IMR-90 (cell line): Measurements from ENCODE around the gene ROCK2. TPM values are rescaled to one million over a fixed set of nuclear protein-coding genes. Genes with fewer than 3 reads are reported as not detected.

Source experiments
- ATAC-seq: fragments of 200-7000 bp; cut with Tn5 transposase; 2 replicates; pipeline ENCODE4 v1.9.1; 2020; ENCODE audit warnings: low read depth, mild to moderate bottlenecking, moderate library complexity
- BruUV-seq: library from RNA; stranded (reverse); fragments of 400-500 nt; replicated peaks from 2 replicates; lab custom pipeline; 2021; lab: Mats Ljungman, UMichigan
- CTCF ChIA-PET: fragments of 300-600 bp; formaldehyde crosslinking; extraction: SDS; loops from one replicate; lab custom pipeline; 2021; ENCODE audit warnings: antibody characterized with exemption; lab: Yijun Ruan, JAX
- POLR2A ChIA-PET: fragments of 300-600 bp; sonication (Branson Sonifier 250); formaldehyde crosslinking; loops from one replicate; lab custom pipeline; 2022; ENCODE audit warnings: antibody characterized with exemption; ENCODE audit not compliant: unreplicated experiment; lab: Charles Lee
- DNase-seq: peaks from one replicate; pipeline ENCODE4 v3.0.0; 2013
- H2AFZ ChIP-seq: replicated peaks from 2 replicates; pipeline ENCODE3; 2013; ENCODE audit warnings: low read length, mild to moderate bottlenecking; ENCODE audit not compliant: poor library complexity
- H2AK5ac ChIP-seq: 2 replicates; pipeline ENCODE4 v1.6.1; 2013; ENCODE audit warnings: low read depth, low read length, inconsistent platforms
- H2AK9ac ChIP-seq: replicated peaks from 2 replicates; pipeline ENCODE3; 2013; ENCODE audit warnings: mild to moderate bottlenecking, low read depth, low read length, moderate library complexity; ENCODE audit not compliant: poor library complexity
- H2BK120ac ChIP-seq: 2 replicates; pipeline ENCODE4 v1.6.1; 2013; ENCODE audit warnings: low read depth, low read length, inconsistent platforms
- H2BK15ac ChIP-seq: 3 replicates; pipeline ENCODE4 v1.6.1; 2013; ENCODE audit warnings: low read depth, low read length, inconsistent platforms
- H2BK20ac ChIP-seq: 2 replicates; pipeline ENCODE4 v1.6.1; 2013; ENCODE audit warnings: low read depth, mild to moderate bottlenecking, inconsistent platforms, low read length, moderate library complexity
- H2BK5ac ChIP-seq: 2 replicates; pipeline ENCODE4 v1.6.1; 2013; ENCODE audit warnings: mild to moderate bottlenecking, low read depth, low read length, inconsistent platforms; ENCODE audit not compliant: poor library complexity, severe bottlenecking
- H3K14ac ChIP-seq: replicated peaks from 2 replicates; pipeline ENCODE4 v1.6.1; 2013; ENCODE audit warnings: low read depth, low read length, inconsistent platforms
- H3K18ac ChIP-seq: 2 replicates; pipeline ENCODE4 v1.6.1; 2013; ENCODE audit warnings: low read depth, low read length, control low read depth
- H3K23ac ChIP-seq: 2 replicates; pipeline ENCODE4 v1.6.1; 2013; ENCODE audit warnings: low read depth, low read length, inconsistent platforms
- H3K27ac ChIP-seq: 2 replicates; pipeline ENCODE4 v1.5.1; 2013; ENCODE audit warnings: mild to moderate bottlenecking, control low read depth, low read length; ENCODE audit not compliant: insufficient read depth
- H3K27me3 ChIP-seq: 2 replicates; pipeline ENCODE4 v1.6.1; 2013; ENCODE audit warnings: low read length; ENCODE audit not compliant: control insufficient read depth, insufficient read depth
- H3K36me3 ChIP-seq: 2 replicates; pipeline ENCODE4 v1.6.1; 2013; ENCODE audit warnings: low read length, mixed read lengths; ENCODE audit not compliant: control insufficient read depth, insufficient read depth
- H3K4ac ChIP-seq: 2 replicates; pipeline ENCODE4 v1.6.1; 2013; ENCODE audit warnings: low read depth, low read length, inconsistent platforms
- H3K4me1 ChIP-seq: 2 replicates; pipeline ENCODE4 v1.6.1; 2013; ENCODE audit warnings: low read length, mixed read lengths; ENCODE audit not compliant: control insufficient read depth, insufficient read depth
- H3K4me2 ChIP-seq: 2 replicates; pipeline ENCODE4 v1.6.1; 2013; ENCODE audit warnings: low read depth, mild to moderate bottlenecking, control low read depth, low read length, moderate library complexity
- H3K4me3 ChIP-seq: 2 replicates; pipeline ENCODE4 v1.5.1; 2013; ENCODE audit warnings: low read depth, mild to moderate bottlenecking, control low read depth, low read length, moderate library complexity; ENCODE audit not compliant: insufficient read depth
- H3K56ac ChIP-seq: 2 replicates; pipeline ENCODE4 v1.6.1; 2013; ENCODE audit warnings: low read length, inconsistent platforms; ENCODE audit not compliant: insufficient read depth; ENCODE audit errors: extremely low read depth
- H3K79me1 ChIP-seq, 2 experiments: 2 replicates each; pipeline ENCODE4 v1.6.1; 2013; ENCODE audit warnings: low read length in 2 of 2, inconsistent platforms in 1 of 2, low read depth in 1 of 2
- H3K9ac ChIP-seq: 2 replicates; pipeline ENCODE4 v1.6.1; 2013; ENCODE audit warnings: low read depth, low read length, control low read depth
- H3K9me1 ChIP-seq: 2 replicates; pipeline ENCODE4 v1.6.1; 2013; ENCODE audit warnings: low read length, inconsistent platforms; ENCODE audit not compliant: insufficient read depth
- H3K9me3 ChIP-seq: 2 replicates; pipeline ENCODE4 v1.6.1; 2013; ENCODE audit warnings: low read length; ENCODE audit not compliant: control insufficient read depth, insufficient read depth
- H4K20me1 ChIP-seq: 2 replicates; pipeline ENCODE4 v1.6.1; 2013; ENCODE audit warnings: low read length, inconsistent platforms; ENCODE audit not compliant: insufficient read depth
- H4K5ac ChIP-seq: 2 replicates; pipeline ENCODE4 v1.6.1; 2013; ENCODE audit warnings: mild to moderate bottlenecking, low read depth, low read length, control low read depth
- H4K8ac ChIP-seq, 2 experiments: 2 replicates each; pipeline ENCODE4 v1.6.1; 2013; ENCODE audit warnings: low read depth in 2 of 2, low read length in 2 of 2, control low read depth in 1 of 2, inconsistent platforms in 1 of 2
- H4K91ac ChIP-seq: 2 replicates; pipeline ENCODE4 v1.6.1; 2013; ENCODE audit warnings: low read depth, low read length, inconsistent platforms; ENCODE audit not compliant: insufficient read depth
- CEBPB ChIP-seq: IDR thresholded peaks from 2 replicates; pipeline ENCODE4 v1.6.1; 2012; ENCODE audit warnings: low read depth, low read length, improper control_type of control experiment
- CTCF ChIP-seq: conservative IDR thresholded peaks from 2 replicates; pipeline ENCODE4 v1.5.1; 2012; ENCODE audit warnings: mild to moderate bottlenecking, low read depth, low read length, improper control_type of control experiment
- FOS ChIP-seq: fragments of 150-350 bp; IDR thresholded peaks from 2 replicates; pipeline ENCODE4 v1.6.1; 2016; ENCODE audit warnings: low read depth, low read length
- MAZ ChIP-seq: IDR thresholded peaks from 2 replicates; pipeline ENCODE4 v1.6.1; 2012; ENCODE audit warnings: low read depth, mild to moderate bottlenecking, low read length, improper control_type of control experiment, moderate library complexity, borderline replicate concordance
- MXI1 ChIP-seq: IDR thresholded peaks from 2 replicates; pipeline ENCODE4 v1.6.1; 2012; ENCODE audit warnings: low read depth, mild to moderate bottlenecking, low read length, moderate library complexity, borderline replicate concordance
- NFE2L2 ChIP-seq: fragments of 150-350 bp; IDR thresholded peaks from 2 replicates; pipeline ENCODE4 v1.6.1; 2016; ENCODE audit warnings: low read depth, mild to moderate bottlenecking, low read length
- POLR2A ChIP-seq: IDR thresholded peaks from 2 replicates; pipeline ENCODE4 v1.6.1; 2012; ENCODE audit warnings: mild to moderate bottlenecking, low read depth, low read length
- RAD21 ChIP-seq: IDR thresholded peaks from 2 replicates; pipeline ENCODE4 v1.6.1; 2012; ENCODE audit warnings: low read length, improper control_type of control experiment
- RCOR1 ChIP-seq: IDR thresholded peaks from 2 replicates; pipeline ENCODE4 v1.6.1; 2012; ENCODE audit warnings: mild to moderate bottlenecking, low read length, improper control_type of control experiment; ENCODE audit not compliant: insufficient replicate concordance
- RFX5 ChIP-seq: IDR thresholded peaks from 2 replicates; pipeline ENCODE4 v1.8.0; 2012; ENCODE audit warnings: low read depth, mild to moderate bottlenecking, low read length, moderate library complexity
- SMC3 ChIP-seq: fragments of 150-350 bp; IDR thresholded peaks from 2 replicates; pipeline ENCODE4 v1.6.1; 2016; ENCODE audit warnings: low read depth, mild to moderate bottlenecking, antibody characterized with exemption, low read length, moderate library complexity
- WGBS, 2 experiments: methylation state at CpG; one replicate each; pipeline versions ENCODE4 v1.1.5 to v1.1.7; 2013; ENCODE audit warnings: missing lambda C conversion rate in 2 of 2; ENCODE audit not compliant: insufficient read length in 1 of 2; ENCODE audit errors: extremely low coverage in 2 of 2; 5-methylcytosine and 5-hydroxymethylcytosine counted together
- dilution Hi-C: fragments of 300-500 bp; cut with HindIII; formaldehyde crosslinking; loops from one replicate; pipeline ENCODE4 v1.14.3; 2018; ENCODE audit warnings: low sequenced_read_pairs; ENCODE audit not compliant: unreplicated experiment
- in situ Hi-C: fragments of 300-500 bp; cut with MboI; formaldehyde crosslinking; loops from 3 replicates; pipeline ENCODE4 v1.14.3; 2019; ENCODE audit warnings: low sequenced_read_pairs, inconsistent platforms, mixed read lengths
- intact Hi-C: fragments of 100-400 bp; cut with micrococcal nuclease; formaldehyde crosslinking; loops from 2 replicates; pipeline ENCODE4 v1.10.0; 2022
- polyA plus RNA-seq, 3 experiments: library from polyadenylated mRNA; depleted of rRNA; stranded (reverse); fragments of >200 nt; gene quantifications; 2 replicates each; pipeline ENCODE4 v1.2.3, GENCODE V29; 2012; ENCODE audit warnings: low replicate concordance in 1 of 3
- total RNA-seq: library from RNA; depleted of rRNA; stranded (reverse); fragments of >200 nt; gene quantifications from 2 replicates; pipeline ENCODE4 v1.2.3, GENCODE V29; 2012
- TF ChIP-seq, protein P1 (sequence below): fragments of 150-350 bp; IDR thresholded peaks from 2 replicates; pipeline ENCODE4 v1.6.1; 2017; ENCODE audit warnings: mild to moderate bottlenecking, antibody characterized with exemption, low read length, low read depth

ROCK2 gene
- total and polyA plus RNA-seq, 2 of the 4 experiments (the other 2 are of a cell fraction), result 9.0 to 28.3 TPM

DNA sequence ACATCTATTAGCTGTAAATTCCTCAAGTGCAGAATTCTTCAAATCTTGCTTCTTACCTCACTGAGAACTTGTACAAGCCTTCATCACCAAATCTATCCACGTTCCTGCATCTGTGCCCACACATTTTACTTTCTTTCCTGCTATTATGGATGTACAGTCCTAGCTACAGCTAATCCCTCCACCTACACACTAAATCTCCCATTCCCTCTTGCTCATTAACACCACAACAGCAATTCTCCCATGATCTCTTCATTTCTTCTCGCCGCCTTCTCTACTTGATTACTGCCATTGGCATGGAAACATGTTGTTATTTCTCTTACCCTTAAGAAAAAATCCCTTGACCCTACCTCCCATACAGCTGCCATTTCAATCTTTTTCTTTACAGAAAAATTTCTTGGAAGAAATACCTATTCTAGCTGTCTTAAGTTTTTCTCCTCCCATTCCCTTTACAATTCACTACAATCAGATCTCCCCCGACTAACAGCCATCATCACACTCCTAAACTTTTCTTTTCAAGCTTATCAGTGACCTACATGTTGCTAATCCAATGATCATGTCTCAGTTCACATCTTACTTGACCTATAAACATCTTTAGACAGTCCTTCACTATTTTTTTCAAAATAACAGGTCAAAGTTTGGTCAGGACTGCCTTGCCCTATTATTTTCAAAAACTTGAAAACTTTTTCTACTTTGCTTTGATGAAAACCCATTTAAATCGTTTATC is 41.0 kb downstream of the ROCK2 start:
- in situ Hi-C loops, result no loop called here
- ATAC-seq (no peak), DNase-seq (no peak)
- Histone ChIP-seq H3K9ac (no peak overlapping the region), H2BK20ac (no peak overlapping the region), H2AK5ac (no peak overlapping the region), H3K27ac (no peak overlapping the region), H3K4ac (no peak overlapping the region), H3K79me1 (peaks cover 21 to 66% of the 10 kb centered on the region in 2 experiments), H2BK15ac (no peak overlapping the region), H3K18ac (no peak overlapping the region), H3K9me3 (no peaks in the 10 kb centered on the region), H3K4me1 (peaks cover 10% of the 10 kb centered on the region), H4K8ac (no peak overlapping the region), H4K20me1 (peaks cover 83% of the 10 kb centered on the region), H2BK5ac (no peak overlapping the region), H3K9me1 (peaks cover 11% of the 10 kb centered on the region), H2AFZ (no peak overlapping the region), H3K4me3 (no peak overlapping the region), H4K91ac (no peak overlapping the region), H3K23ac (no peak overlapping the region), H3K14ac (no peak overlapping the region), H3K56ac (no peak overlapping the region), H3K4me2 (no peak overlapping the region), H2BK120ac (no peak overlapping the region), H3K27me3 (no peaks in the 10 kb centered on the region), H3K36me3 (no peaks in the 10 kb centered on the region), H2AK9ac (no peak overlapping the region), H4K5ac (no peak overlapping the region)
- TF ChIP-seq CEBPB (no peak), RAD21 (no peak), MXI1 (no peak), NFE2L2 (no peak), RCOR1 (no peak), POLR2A (no peak), RFX5 (no peak), FOS (no peak), CTCF (no peak), SMC3 (no peak), MAZ (no peak)
- TF ChIP-seq, protein P1, sequence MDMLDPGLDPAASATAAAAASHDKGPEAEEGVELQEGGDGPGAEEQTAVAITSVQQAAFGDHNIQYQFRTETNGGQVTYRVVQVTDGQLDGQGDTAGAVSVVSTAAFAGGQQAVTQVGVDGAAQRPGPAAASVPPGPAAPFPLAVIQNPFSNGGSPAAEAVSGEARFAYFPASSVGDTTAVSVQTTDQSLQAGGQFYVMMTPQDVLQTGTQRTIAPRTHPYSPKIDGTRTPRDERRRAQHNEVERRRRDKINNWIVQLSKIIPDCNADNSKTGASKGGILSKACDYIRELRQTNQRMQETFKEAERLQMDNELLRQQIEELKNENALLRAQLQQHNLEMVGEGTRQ, result no peak
- CTCF ChIA-PET, result no interaction called here
- intact Hi-C loops, result loop anchor here (10.0 kb wide), 1 partner anchor 169 kb away; a partner anchor contains a TSS
- BruUV-seq, result no TSS peak
- dilution Hi-C loops, result no loop called here
- 83 to 100% methylated on average over 1 to 2 of the region's 5 CpGs for WGBS, 2 experiments
- POLR2A ChIA-PET, result no interaction called here
